CD4-positive, alpha-beta T cell treated with Interleukin-17A for 4 hours (primary cell): Measurements from ENCODE around the gene FRMD4B.
A peak's percentile ranks its signal among the peaks of the same experiment; 100 is the strongest.

Experiments used
- DNase-seq: peaks from one replicate; pipeline ENCODE4 v3.0.0-alpha.2; 2020; ENCODE audit warnings: mixed read lengths

The FRMD4B gene

GRCh38 chr3:69200384-69201068 lies 185.4 kb downstream of the FRMD4B start:
- DNase-seq, result peak; percentile 44

- peak; percentile 8 for DNase-seq
Observed at GRCh38 chr3:69199942-69200341, 185.9 kb downstream of the FRMD4B start.

GRCh38 chr3:69197922-69198530 lies 187.9 kb downstream of the FRMD4B start:
- DNase-seq, result peak; percentile 85

- no peak for DNase-seq
Observed at GRCh38 chr3:69197455-69197854, 188.4 kb downstream of the FRMD4B start.

- DNase-seq, result no peak
Observed at GRCh38 chr3:69196876-69197275, 189.0 kb downstream of the FRMD4B start.

GRCh38 chr3:69194431-69195165 lies 191.3 kb downstream of the FRMD4B start:
- DNase-seq, result no peak

GRCh38 chr3:69193749-69194148 lies 192.1 kb downstream of the FRMD4B start:
- DNase-seq, result no peak

GRCh38 chr3:69191516-69191915 lies 194.4 kb downstream of the FRMD4B start:
- DNase-seq, result no peak

- no peak for DNase-seq
Observed at GRCh38 chr3:69189487-69189886, 196.4 kb downstream of the FRMD4B start.

- no peak for DNase-seq
Observed at GRCh38 chr3:69186575-69187093, 199.3 kb downstream of the FRMD4B start.

- no peak for DNase-seq
Observed at GRCh38 chr3:69182588-69183316, 203.1 kb downstream of the FRMD4B start.

GRCh38 chr3:69181592-69182211 lies 204.2 kb downstream of the FRMD4B start:
- no peak for DNase-seq

- DNase-seq, result no peak
Observed at GRCh38 chr3:69180869-69181591, 204.9 kb downstream of the FRMD4B start.

GRCh38 chr3:69179740-69180372 lies 206.0 kb downstream of the FRMD4B start:
- DNase-seq, result no peak

- no peak for DNase-seq
Observed at GRCh38 chr3:69178838-69179739, 206.8 kb downstream of the FRMD4B start.

GRCh38 chr3:69178082-69178481 lies 207.8 kb downstream of the FRMD4B start:
- DNase-seq, result no peak

- DNase-seq, result no peak
Observed at GRCh38 chr3:69174871-69175737, 210.8 kb downstream of the FRMD4B start.

GRCh38 chr3:69174445-69174844 lies 211.4 kb downstream of the FRMD4B start:
- no peak for DNase-seq

GRCh38 chr3:69172058-69172457 lies 213.8 kb downstream of the FRMD4B start:
- no peak for DNase-seq
